SK-N-SH (cell line): ENCODE measurements around the gene BTBD2. TPM values are rescaled to one million over a fixed set of nuclear protein-coding genes. Genes with fewer than 3 reads are reported as not detected.

Source experiments
- CTCF ChIA-PET: fragments of 300-600, 350-600 bp; formaldehyde crosslinking; extraction: SDS; loops from one replicate; lab custom pipeline; 2021; lab: Yijun Ruan, JAX
- POLR2A ChIA-PET: fragments of 350-600 bp; sonication (Branson Sonifier 250); formaldehyde crosslinking; extraction: SDS; loops from one replicate; lab custom pipeline; 2020; ENCODE audit warnings: antibody characterized with exemption, inconsistent platforms; lab: Yijun Ruan, JAX
- DNase-seq: peaks from one replicate; pipeline ENCODE4 v3.0.0; 2012
- H2AFZ ChIP-seq: fragments of 200-600 bp; sonication (generic); 2 replicates; pipeline ENCODE4 v1.8.1; 2016; ENCODE audit warnings: antibody characterized with exemption, mild to moderate bottlenecking, low read depth
- H3F3A ChIP-seq: fragments of 200-600 bp; sonication (generic); replicated peaks from 2 replicates; pipeline ENCODE3; 2016; ENCODE audit warnings: antibody characterized with exemption, mild to moderate bottlenecking; ENCODE audit not compliant: insufficient read depth
- H3K27ac ChIP-seq, 2 experiments: fragments of 200-500 bp in 1 of 2; fragments of 200-600 bp in 1 of 2; sonication (Bioruptor generic) in 1 of 2; sonication (generic), shearing (Covaris generic) in 1 of 2; 2 replicates each; pipeline versions ENCODE4 v1.5.1 to v1.6.1; 2014 to 2016; ENCODE audit warnings: low read depth in 2 of 2, inconsistent platforms in 1 of 2, low read length in 1 of 2, mild to moderate bottlenecking in 1 of 2, mixed read lengths in 1 of 2
- H3K27me3 ChIP-seq: fragments of 200-600 bp; sonication (generic), shearing (Covaris generic); 2 replicates; pipeline ENCODE4 v1.6.1; 2016; ENCODE audit warnings: mixed run types; ENCODE audit not compliant: insufficient read depth
- H3K36me3 ChIP-seq, 2 experiments: fragments of 200-500 bp in 1 of 2; fragments of 200-600 bp in 1 of 2; sonication (Bioruptor generic) in 1 of 2; sonication (generic) in 1 of 2; replicated peaks in 1 of 2; 2 replicates each; pipeline versions ENCODE3 to v1.5.1; 2014 to 2016; ENCODE audit warnings: low read length in 1 of 2, mild to moderate bottlenecking in 1 of 2; ENCODE audit not compliant: insufficient read depth in 2 of 2, control insufficient read depth in 1 of 2
- H3K4me1 ChIP-seq, 2 experiments: fragments of 200-500 bp in 1 of 2; fragments of 200-600 bp in 1 of 2; sonication (Bioruptor generic) in 1 of 2; sonication (generic), shearing (Covaris generic) in 1 of 2; 2 replicates each; pipeline versions ENCODE4 v1.5.1 to v1.6.1; 2014 to 2016; ENCODE audit warnings: low read depth in 1 of 2, low read length in 1 of 2, mixed run types in 1 of 2; ENCODE audit not compliant: insufficient read depth in 2 of 2, control insufficient read depth in 1 of 2
- H3K4me2 ChIP-seq: fragments of 200-600 bp; sonication (generic), shearing (Covaris generic); 2 replicates; pipeline ENCODE4 v1.6.1; 2017; ENCODE audit warnings: mixed run types
- H3K4me3 ChIP-seq, 2 experiments: fragments of 200-500 bp in 1 of 2; fragments of 200-600 bp in 1 of 2; sonication (Bioruptor generic) in 1 of 2; sonication (generic), shearing (Covaris generic) in 1 of 2; 2 replicates each; pipeline versions ENCODE4 v1.5.1 to v1.8.1; 2014 to 2016; ENCODE audit warnings: low read depth in 2 of 2, inconsistent platforms in 1 of 2, low read length in 1 of 2, mild to moderate bottlenecking in 1 of 2, mixed read lengths in 1 of 2, moderate library complexity in 1 of 2
- H3K79me2 ChIP-seq: fragments of 200-600 bp; sonication (generic); 2 replicates; pipeline ENCODE4 v1.8.1; 2017; ENCODE audit warnings: mild to moderate bottlenecking; ENCODE audit not compliant: insufficient read depth
- H3K9ac ChIP-seq: fragments of 200-600 bp; sonication (generic); 2 replicates; pipeline ENCODE4 v1.6.1; 2017; ENCODE audit warnings: mixed run types
- H3K9me2 ChIP-seq: fragments of 200-600 bp; sonication (generic); 2 replicates; pipeline ENCODE4 v1.6.1; 2017; ENCODE audit warnings: mixed run types
- H3K9me3 ChIP-seq: fragments of 200-600 bp; sonication (generic); 2 replicates; pipeline ENCODE4 v1.6.1; 2017; ENCODE audit warnings: mixed run types, mild to moderate bottlenecking, moderate library complexity
- H4K20me1 ChIP-seq: fragments of 200-600 bp; sonication (generic); 2 replicates; pipeline ENCODE4 v1.6.1; 2017; ENCODE audit warnings: mild to moderate bottlenecking, mixed run types; ENCODE audit not compliant: insufficient read depth
- EP300 ChIP-seq, 2 experiments: IDR thresholded peaks; 2 replicates each; pipeline versions ENCODE4 v1.4.0 to v1.6.1; 2012; ENCODE audit warnings: borderline replicate concordance in 1 of 2, low read depth in 1 of 2, low read length in 1 of 2
- FOXM1 ChIP-seq: IDR thresholded peaks from 2 replicates; pipeline ENCODE4 v1.4.0; 2012; ENCODE audit warnings: low read depth, mild to moderate bottlenecking
- GABPA ChIP-seq: IDR thresholded peaks from 2 replicates; pipeline ENCODE4 v1.4.0; 2012; ENCODE audit warnings: low read depth, mild to moderate bottlenecking
- GATA2 ChIP-seq: sonication (generic); formaldehyde crosslinking; IDR thresholded peaks from 2 replicates; pipeline ENCODE4 v1.5.0; 2020; ENCODE audit warnings: mild to moderate bottlenecking, missing genetic modification reagents
- JUND ChIP-seq: IDR thresholded peaks from 2 replicates; pipeline ENCODE4 v1.4.0; 2012
- NRF1 ChIP-seq: IDR thresholded peaks from 2 replicates; pipeline ENCODE4 v1.6.1; 2012; ENCODE audit warnings: low read depth, mild to moderate bottlenecking, low read length
- POLR2AphosphoS5 ChIP-seq: IDR thresholded peaks from 2 replicates; pipeline ENCODE4 v1.6.1; 2012; ENCODE audit warnings: low read depth, low read length
- SMC3 ChIP-seq: IDR thresholded peaks from 2 replicates; pipeline ENCODE4 v1.6.1; 2012; ENCODE audit warnings: low read depth, low read length, improper control_type of control experiment
- TAF1 ChIP-seq: IDR thresholded peaks from 2 replicates; pipeline ENCODE4 v1.6.1; 2012; ENCODE audit warnings: low read depth, mild to moderate bottlenecking, low read length, moderate library complexity, borderline replicate concordance
- TCF12 ChIP-seq: IDR thresholded peaks from 2 replicates; pipeline ENCODE4 v1.4.0; 2012
- TEAD4 ChIP-seq: IDR thresholded peaks from 2 replicates; pipeline ENCODE4 v1.4.0; 2012; ENCODE audit warnings: mild to moderate bottlenecking, borderline replicate concordance; ENCODE audit not compliant: insufficient read depth
- YY1 ChIP-seq: IDR thresholded peaks from 2 replicates; pipeline ENCODE4 v1.4.0; 2012; ENCODE audit warnings: low read depth, mild to moderate bottlenecking
- WGBS: methylation state at CpG from one replicate; pipeline ENCODE4 v1.1.6; 2017; ENCODE audit warnings: low lambda C conversion rate; 5-methylcytosine and 5-hydroxymethylcytosine counted together
- polyA plus RNA-seq, 3 experiments: library from polyadenylated mRNA; depleted of rRNA; stranded (reverse); fragments of >200 nt; gene quantifications; 2 replicates each; pipeline ENCODE4 v1.2.3, GENCODE V29; 2012
- TF ChIP-seq, protein P1 (sequence below): fragments of 150-350 bp; IDR thresholded peaks from 2 replicates; pipeline ENCODE4 v1.6.1; 2017; ENCODE audit warnings: antibody characterized with exemption, low read length, low read depth, borderline replicate concordance
- TF ChIP-seq, protein P2 (sequence below): IDR thresholded peaks from 2 replicates; pipeline ENCODE4 v1.4.0; 2012; ENCODE audit warnings: low read depth, borderline replicate concordance
- TF ChIP-seq, protein P3 (sequence below): fragments of 150-350 bp; IDR thresholded peaks from 2 replicates; pipeline ENCODE4 v1.6.1; 2016; ENCODE audit warnings: mild to moderate bottlenecking, low read depth, low read length
- TF ChIP-seq, protein P4 (sequence below): fragments of 200-600 bp; sonication (generic); IDR thresholded peaks from 2 replicates; pipeline ENCODE4 v1.6.1; 2017; ENCODE audit warnings: antibody characterized with exemption, mild to moderate bottlenecking, moderate library complexity
- TF ChIP-seq, protein P5 (sequence below): IDR thresholded peaks from 2 replicates; pipeline ENCODE4; 2012

BTBD2 gene
- polyA plus RNA-seq, 1 of the 3 experiments (the other 2 are of a cell fraction): 66.8 TPM

DNA sequence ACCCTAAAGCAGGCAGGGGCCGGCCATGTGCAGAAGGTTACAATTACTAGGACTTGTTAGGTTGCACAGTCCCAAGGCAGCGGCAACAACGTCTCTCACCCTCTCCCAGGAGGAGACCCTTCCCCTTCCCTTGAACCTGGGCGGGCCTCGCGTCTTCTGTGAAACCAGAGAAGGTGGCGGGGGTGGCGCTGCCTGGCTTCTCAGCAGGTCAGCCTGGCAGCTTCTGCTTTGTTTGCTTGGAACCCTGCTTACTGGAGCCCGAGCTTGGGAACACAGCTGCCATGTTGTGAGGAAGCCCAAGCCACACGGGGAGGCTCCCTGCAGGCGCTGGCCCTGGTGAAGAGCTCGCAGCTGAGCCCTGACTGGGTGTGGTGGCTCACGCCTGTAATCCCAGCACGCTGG lies 20.1 kb upstream of the BTBD2 start:
- Histone ChIP-seq H2AFZ (no peak overlapping the region), H3K9me3 (no peaks in the 10 kb centered on the region), H3K4me3 (no peak overlapping the region), H3K9me2 (no peaks in the 10 kb centered on the region), H4K20me1 (no peaks in the 10 kb centered on the region), H3K4me1 (peaks cover 10 to 22% of the 10 kb centered on the region in 2 experiments; a peak in 3 of 4 replicates), H3F3A (peaks cover 10% of the 10 kb centered on the region), H3K79me2 (no peaks in the 10 kb centered on the region), H3K27me3 (no peaks in the 10 kb centered on the region), H3K36me3 (peaks cover 3 to 29% of the 10 kb centered on the region in 2 experiments), H3K27ac (no peak overlapping the region), H3K4me2 (no peak overlapping the region), H3K9ac (no peak overlapping the region)
- DNase-seq: no peak
- TF ChIP-seq EP300 (IDR thresholded peaks at IDR 0.05; ENCODE audit: borderline replicate concordance in 1 of 2, low read depth in 1 of 2, low read length in 1 of 2) (no peak), JUND (no peak), YY1 (0 out of 2 replicates have a peak, but pooled peaks have one; percentile 22)
- TF ChIP-seq, protein P1, sequence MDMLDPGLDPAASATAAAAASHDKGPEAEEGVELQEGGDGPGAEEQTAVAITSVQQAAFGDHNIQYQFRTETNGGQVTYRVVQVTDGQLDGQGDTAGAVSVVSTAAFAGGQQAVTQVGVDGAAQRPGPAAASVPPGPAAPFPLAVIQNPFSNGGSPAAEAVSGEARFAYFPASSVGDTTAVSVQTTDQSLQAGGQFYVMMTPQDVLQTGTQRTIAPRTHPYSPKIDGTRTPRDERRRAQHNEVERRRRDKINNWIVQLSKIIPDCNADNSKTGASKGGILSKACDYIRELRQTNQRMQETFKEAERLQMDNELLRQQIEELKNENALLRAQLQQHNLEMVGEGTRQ: no peak
- CTCF ChIA-PET: interaction anchor here (0.9 to 1.5 kb wide), 3 partner anchors 16 to 106 kb away, joined by 3 to 10 read pairs (median 3); no protein-coding TSS in a partner anchor
- 57% methylated on average over 3 of the region's 14 CpGs for WGBS
- POLR2A ChIA-PET: no interaction called here

DNA sequence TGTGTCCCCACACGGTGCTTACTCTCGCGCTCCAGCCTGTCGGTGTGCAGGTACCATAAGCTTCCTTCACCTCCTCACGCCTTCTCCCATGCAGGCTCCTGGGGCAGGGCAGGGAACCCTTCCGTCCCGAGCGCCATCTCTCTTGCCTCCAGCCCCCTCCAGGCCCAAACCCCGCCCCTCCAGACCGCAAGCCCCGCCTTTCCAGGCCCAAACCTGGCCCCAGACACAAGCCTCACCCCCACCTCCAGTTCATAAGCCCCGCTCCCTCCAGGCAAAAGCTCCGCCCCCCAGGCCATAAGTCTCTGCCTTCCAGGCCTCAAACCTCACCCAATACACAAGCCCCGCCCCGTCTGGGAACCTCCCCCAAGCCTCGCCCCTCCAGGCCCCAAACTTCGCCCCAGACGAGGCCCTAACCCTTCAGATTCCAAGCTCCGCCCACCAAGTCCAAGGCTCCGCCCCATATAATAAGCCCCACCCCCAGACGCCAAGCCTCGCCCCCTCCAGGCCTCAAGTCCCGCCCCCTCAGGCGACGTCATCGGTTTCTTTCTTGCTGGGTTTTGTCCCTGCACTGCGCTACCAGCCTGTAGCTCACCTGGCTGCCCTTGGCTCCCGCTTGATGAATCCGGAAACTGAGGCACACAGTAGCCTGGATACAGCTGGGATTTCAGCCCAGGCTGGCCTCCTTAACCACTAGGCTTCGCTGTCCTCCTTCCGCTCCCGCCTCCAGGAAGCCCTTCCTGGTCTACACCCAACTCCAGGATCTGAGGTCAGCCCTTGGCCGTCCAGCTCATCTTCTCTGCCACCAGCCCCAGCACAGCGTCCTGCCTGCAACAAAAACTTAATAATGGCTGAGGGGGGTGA lies 19.4 kb upstream of the BTBD2 start:
- CTCF ChIA-PET: interaction anchor here (1.2 to 1.5 kb wide), 4 partner anchors 15 to 35 kb away, joined by 3 to 10 read pairs (median 4); no protein-coding TSS in a partner anchor
- Histone ChIP-seq H4K20me1 (no peaks in the 10 kb centered on the region), H3K36me3 (peaks cover 3 to 22% of the 10 kb centered on the region in 2 experiments), H3K9me2 (no peaks in the 10 kb centered on the region), H3F3A (peaks cover 10% of the 10 kb centered on the region), H3K27me3 (no peaks in the 10 kb centered on the region), H3K4me3 (no peak overlapping the region), H3K4me1 (peaks cover 10 to 20% of the 10 kb centered on the region in 2 experiments; a peak in 3 of 4 replicates), H3K79me2 (no peaks in the 10 kb centered on the region), H3K27ac (no peak overlapping the region), H3K4me2 (no peak overlapping the region), H2AFZ (no peak overlapping the region), H3K9me3 (no peaks in the 10 kb centered on the region), H3K9ac (no peak overlapping the region)
- WGBS: 74% methylated on average over 34 of the region's 34 CpGs
- TF ChIP-seq POLR2AphosphoS5: no peak
- TF ChIP-seq TEAD4: no peak
- no peak for TF ChIP-seq TCF12
- TF ChIP-seq GABPA: no peak
- TF ChIP-seq, protein P2, sequence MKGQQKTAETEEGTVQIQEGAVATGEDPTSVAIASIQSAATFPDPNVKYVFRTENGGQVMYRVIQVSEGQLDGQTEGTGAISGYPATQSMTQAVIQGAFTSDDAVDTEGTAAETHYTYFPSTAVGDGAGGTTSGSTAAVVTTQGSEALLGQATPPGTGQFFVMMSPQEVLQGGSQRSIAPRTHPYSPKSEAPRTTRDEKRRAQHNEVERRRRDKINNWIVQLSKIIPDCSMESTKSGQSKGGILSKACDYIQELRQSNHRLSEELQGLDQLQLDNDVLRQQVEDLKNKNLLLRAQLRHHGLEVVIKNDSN: no peak
- TF ChIP-seq, protein P1: no peak
- TF ChIP-seq, protein P3, sequence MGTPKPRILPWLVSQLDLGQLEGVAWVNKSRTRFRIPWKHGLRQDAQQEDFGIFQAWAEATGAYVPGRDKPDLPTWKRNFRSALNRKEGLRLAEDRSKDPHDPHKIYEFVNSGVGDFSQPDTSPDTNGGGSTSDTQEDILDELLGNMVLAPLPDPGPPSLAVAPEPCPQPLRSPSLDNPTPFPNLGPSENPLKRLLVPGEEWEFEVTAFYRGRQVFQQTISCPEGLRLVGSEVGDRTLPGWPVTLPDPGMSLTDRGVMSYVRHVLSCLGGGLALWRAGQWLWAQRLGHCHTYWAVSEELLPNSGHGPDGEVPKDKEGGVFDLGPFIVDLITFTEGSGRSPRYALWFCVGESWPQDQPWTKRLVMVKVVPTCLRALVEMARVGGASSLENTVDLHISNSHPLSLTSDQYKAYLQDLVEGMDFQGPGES: no peak
- TF ChIP-seq, protein P4, sequence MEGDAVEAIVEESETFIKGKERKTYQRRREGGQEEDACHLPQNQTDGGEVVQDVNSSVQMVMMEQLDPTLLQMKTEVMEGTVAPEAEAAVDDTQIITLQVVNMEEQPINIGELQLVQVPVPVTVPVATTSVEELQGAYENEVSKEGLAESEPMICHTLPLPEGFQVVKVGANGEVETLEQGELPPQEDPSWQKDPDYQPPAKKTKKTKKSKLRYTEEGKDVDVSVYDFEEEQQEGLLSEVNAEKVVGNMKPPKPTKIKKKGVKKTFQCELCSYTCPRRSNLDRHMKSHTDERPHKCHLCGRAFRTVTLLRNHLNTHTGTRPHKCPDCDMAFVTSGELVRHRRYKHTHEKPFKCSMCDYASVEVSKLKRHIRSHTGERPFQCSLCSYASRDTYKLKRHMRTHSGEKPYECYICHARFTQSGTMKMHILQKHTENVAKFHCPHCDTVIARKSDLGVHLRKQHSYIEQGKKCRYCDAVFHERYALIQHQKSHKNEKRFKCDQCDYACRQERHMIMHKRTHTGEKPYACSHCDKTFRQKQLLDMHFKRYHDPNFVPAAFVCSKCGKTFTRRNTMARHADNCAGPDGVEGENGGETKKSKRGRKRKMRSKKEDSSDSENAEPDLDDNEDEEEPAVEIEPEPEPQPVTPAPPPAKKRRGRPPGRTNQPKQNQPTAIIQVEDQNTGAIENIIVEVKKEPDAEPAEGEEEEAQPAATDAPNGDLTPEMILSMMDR: no peak
- TF ChIP-seq SMC3: no peak
- TF ChIP-seq NRF1: no peak
- no peak for TF ChIP-seq GATA2 (CRISPR knock-in tag)
- TF ChIP-seq, protein P5, sequence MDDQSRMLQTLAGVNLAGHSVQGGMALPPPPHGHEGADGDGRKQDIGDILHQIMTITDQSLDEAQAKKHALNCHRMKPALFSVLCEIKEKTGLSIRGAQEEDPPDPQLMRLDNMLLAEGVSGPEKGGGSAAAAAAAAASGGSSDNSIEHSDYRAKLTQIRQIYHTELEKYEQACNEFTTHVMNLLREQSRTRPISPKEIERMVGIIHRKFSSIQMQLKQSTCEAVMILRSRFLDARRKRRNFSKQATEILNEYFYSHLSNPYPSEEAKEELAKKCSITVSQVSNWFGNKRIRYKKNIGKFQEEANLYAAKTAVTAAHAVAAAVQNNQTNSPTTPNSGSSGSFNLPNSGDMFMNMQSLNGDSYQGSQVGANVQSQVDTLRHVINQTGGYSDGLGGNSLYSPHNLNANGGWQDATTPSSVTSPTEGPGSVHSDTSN: no peak
- no peak for TF ChIP-seq TAF1
- no peak for TF ChIP-seq FOXM1
- peak; percentile 90 for DNase-seq
- POLR2A ChIA-PET: no interaction called here
